ENCODE measurements around the gene BLTP3A.

- TF ChIP-seq EZH2 (IDR thresholded peaks at IDR 0.05; ENCODE audit: insufficient read depth, poor library complexity, severe bottlenecking) = no peak
- no peak for TF ChIP-seq EZH2phosphoT487 (IDR thresholded peaks at IDR 0.05; ENCODE audit: insufficient read depth, low read depth)
Measured at GRCh38 chr6:34793877-34794276, 2.0 kb downstream of the BLTP3A start.

Data from GM23248 (cell line).